Hepatocyte (in vitro differentiated cells): ENCODE measurements around the gene CATSPERE. TPM values are rescaled to one million over a fixed set of nuclear protein-coding genes. Genes with fewer than 3 reads are reported as not detected.
"Not testable (repeated sequence)": the region's sequence is repeated elsewhere in the genome, so short reads cannot be mapped to it uniquely, and the experiment has no call there.

Experiments used
- DNase-seq: peaks from one replicate; pipeline ENCODE4 v3.0.0-alpha.2; 2016; ENCODE audit warnings: low spot score
- H2AFZ ChIP-seq: fragments of 200-600 bp; sonication (generic); 2 replicates; pipeline ENCODE4 v1.6.0; 2016; ENCODE audit warnings: antibody characterized with exemption, mild to moderate bottlenecking
- H3K27ac ChIP-seq: fragments of 200-600 bp; sonication (generic); 2 replicates; pipeline ENCODE4 v1.5.1; 2016; ENCODE audit warnings: mild to moderate bottlenecking
- H3K27me3 ChIP-seq: fragments of 200-600 bp; sonication (generic); 2 replicates; pipeline ENCODE4 v1.6.1; 2016
- H3K36me3 ChIP-seq: fragments of 200-600 bp; sonication (generic); replicated peaks from 2 replicates; pipeline ENCODE4 v1.5.1; 2016; ENCODE audit warnings: low read depth; ENCODE audit not compliant: insufficient read depth
- H3K4me1 ChIP-seq: fragments of 200-600 bp; sonication (generic); 2 replicates; pipeline ENCODE4 v1.5.1; 2016; ENCODE audit warnings: mild to moderate bottlenecking, moderate library complexity; ENCODE audit not compliant: insufficient read depth
- H3K4me2 ChIP-seq: fragments of 200-600 bp; sonication (generic); 2 replicates; pipeline ENCODE4 v1.6.0; 2016
- H3K4me3 ChIP-seq: fragments of 200-600 bp; sonication (generic); 2 replicates; pipeline ENCODE4 v1.5.1; 2016; ENCODE audit warnings: mild to moderate bottlenecking
- H3K79me2 ChIP-seq: fragments of 200-600 bp; sonication (generic); 2 replicates; pipeline ENCODE4 v1.6.0; 2017; ENCODE audit warnings: mild to moderate bottlenecking
- H3K9me2 ChIP-seq: fragments of 200-600 bp; sonication (generic); replicated peaks from 2 replicates; pipeline ENCODE4 v1.6.0; 2017; ENCODE audit warnings: mild to moderate bottlenecking; ENCODE audit not compliant: insufficient read depth
- H3K9me3 ChIP-seq: fragments of 200-600 bp; sonication (generic); 2 replicates; pipeline ENCODE4 v1.5.1; 2016; ENCODE audit warnings: low read depth, mild to moderate bottlenecking
- H4K20me1 ChIP-seq: fragments of 200-600 bp; sonication (generic); 2 replicates; pipeline ENCODE4 v1.6.0; 2016; ENCODE audit warnings: mild to moderate bottlenecking; ENCODE audit not compliant: insufficient read depth, poor library complexity, severe bottlenecking
- CTCF ChIP-seq: fragments of 200-600 bp; sonication (generic); IDR thresholded peaks from 2 replicates; pipeline ENCODE4 v1.5.1; 2016; ENCODE audit warnings: antibody characterized with exemption, mild to moderate bottlenecking; ENCODE audit not compliant: poor library complexity
- EZH2 ChIP-seq: fragments of 200-600 bp; sonication (generic); IDR thresholded peaks from 2 replicates; pipeline ENCODE4 v1.6.1; 2016; ENCODE audit warnings: antibody characterized with exemption, mild to moderate bottlenecking, borderline replicate concordance
- EZH2phosphoT487 ChIP-seq: fragments of 200-600 bp; sonication (generic); IDR thresholded peaks from one replicate; pipeline ENCODE4 v1.6.1; 2018; ENCODE audit warnings: antibody characterized with exemption, mild to moderate bottlenecking, low read depth, moderate library complexity; ENCODE audit not compliant: unreplicated experiment, severe bottlenecking
- WGBS: methylation state at CpG from one replicate; pipeline ENCODE4 v1.1.6; 2016; ENCODE audit warnings: low lambda C conversion rate; ENCODE audit errors: missing lambda C conversion rate; 5-methylcytosine and 5-hydroxymethylcytosine counted together
- polyA plus RNA-seq: library from polyadenylated mRNA; unstranded; fragments of >200 nt; fragmentation: Nextera tagmentation; extraction: Ambion mirVana; gene quantifications from 2 replicates; pipeline ENCODE4 v1.2.1, GENCODE V29; 2016
- total RNA-seq: library from RNA; depleted of rRNA; stranded (reverse); fragments of >200 nt; gene quantifications from 2 replicates; pipeline ENCODE4 v1.2.3, GENCODE V29; 2014

The CATSPERE gene
- total and polyA plus RNA-seq, 2 experiments from 2014 or later = 1.0 to 2.3 TPM

- H3K79me2 ChIP-seq = no peaks in the 10 kb centered on the region
- no peak for TF ChIP-seq CTCF
- no peak for TF ChIP-seq EZH2
- TF ChIP-seq EZH2phosphoT487 = no peak
- no peak overlapping the region for H3K27ac ChIP-seq
- H3K4me1 ChIP-seq = no peaks in the 10 kb centered on the region
- H3K4me3 ChIP-seq = no peak overlapping the region
- no peaks in the 10 kb centered on the region for H3K9me2 ChIP-seq
- no peaks in the 10 kb centered on the region for H4K20me1 ChIP-seq
- H3K36me3 ChIP-seq = no peaks in the 10 kb centered on the region
- no peak overlapping the region for H2AFZ ChIP-seq
- no peak for DNase-seq
- WGBS = 84% methylated on average over 6 of the region's 6 CpGs
- H3K9me3 ChIP-seq = no peaks in the 10 kb centered on the region
- no peak overlapping the region for H3K4me2 ChIP-seq
- H3K27me3 ChIP-seq = no peaks in the 10 kb centered on the region
Observed at GRCh38 chr1:244552336-244552735, 91.3 kb downstream of the CATSPERE start.

GRCh38 chr1:244556263-244556662, 95.2 kb downstream of the CATSPERE start:
- H3K9me2 ChIP-seq = no peaks in the 10 kb centered on the region
- H3K36me3 ChIP-seq = no peaks in the 10 kb centered on the region
- no peak overlapping the region for H3K4me3 ChIP-seq
- H3K79me2 ChIP-seq = no peaks in the 10 kb centered on the region
- no peak overlapping the region for H3K4me2 ChIP-seq
- H3K9me3 ChIP-seq = no peaks in the 10 kb centered on the region
- no peak overlapping the region for H2AFZ ChIP-seq
- 89% methylated on average over 1 of the region's 1 CpG for WGBS
- no peak overlapping the region for H3K27ac ChIP-seq
- no peak for DNase-seq
- H3K4me1 ChIP-seq = no peaks in the 10 kb centered on the region
- H3K27me3 ChIP-seq = no peaks in the 10 kb centered on the region
- no peaks in the 10 kb centered on the region for H4K20me1 ChIP-seq
- TF ChIP-seq EZH2 (no peak), CTCF (no peak), EZH2phosphoT487 (no peak)

GRCh38 chr1:244557565-244557964, 96.5 kb downstream of the CATSPERE start:
- Histone ChIP-seq H3K27me3 (no peaks in the 10 kb centered on the region), H3K9me3 (no peaks in the 10 kb centered on the region), H3K27ac (no peak overlapping the region), H3K9me2 (no peaks in the 10 kb centered on the region), H4K20me1 (no peaks in the 10 kb centered on the region), H2AFZ (no peak overlapping the region), H3K4me3 (no peak overlapping the region), H3K36me3 (no peaks in the 10 kb centered on the region), H3K4me2 (no peak overlapping the region), H3K79me2 (no peaks in the 10 kb centered on the region), H3K4me1 (no peaks in the 10 kb centered on the region)
- 97% methylated on average over 1 of the region's 1 CpG for WGBS
- TF ChIP-seq CTCF (no peak), EZH2phosphoT487 (no peak), EZH2 (no peak)
- no peak for DNase-seq

- TF ChIP-seq EZH2 = no peak
- peak; percentile 96 for TF ChIP-seq EZH2phosphoT487
- H3K27ac ChIP-seq = no peak overlapping the region
- no peaks in the 10 kb centered on the region for H3K9me2 ChIP-seq
- H3K4me1 ChIP-seq = no peaks in the 10 kb centered on the region
- WGBS = 71% methylated on average over 1 of the region's 1 CpG
- H3K9me3 ChIP-seq = no peaks in the 10 kb centered on the region
- no peaks in the 10 kb centered on the region for H3K79me2 ChIP-seq
- no peaks in the 10 kb centered on the region for H4K20me1 ChIP-seq
- H3K36me3 ChIP-seq = no peaks in the 10 kb centered on the region
- no peak for DNase-seq
- H3K4me3 ChIP-seq = no peak overlapping the region
- H3K27me3 ChIP-seq = no peaks in the 10 kb centered on the region
- no peak overlapping the region for H3K4me2 ChIP-seq
- no peak overlapping the region for H2AFZ ChIP-seq
Observed at GRCh38 chr1:244559561-244559960, 98.5 kb downstream of the CATSPERE start.

- H4K20me1 ChIP-seq, H3K27ac ChIP-seq, DNase-seq, H3K4me2 ChIP-seq, H3K27me3 ChIP-seq, H2AFZ ChIP-seq, H3K9me3 ChIP-seq, H3K36me3 ChIP-seq, H3K79me2 ChIP-seq, H3K9me2 ChIP-seq, H3K4me1 ChIP-seq, H3K4me3 ChIP-seq: not testable (repeated sequence)
- 95% methylated on average over 1 of the region's 1 CpG for WGBS
Observed at GRCh38 chr1:244562877-244563276, 101.8 kb downstream of the CATSPERE start.
